ENCODE data around the gene NTNG2.

NTNG2 gene

DNA sequence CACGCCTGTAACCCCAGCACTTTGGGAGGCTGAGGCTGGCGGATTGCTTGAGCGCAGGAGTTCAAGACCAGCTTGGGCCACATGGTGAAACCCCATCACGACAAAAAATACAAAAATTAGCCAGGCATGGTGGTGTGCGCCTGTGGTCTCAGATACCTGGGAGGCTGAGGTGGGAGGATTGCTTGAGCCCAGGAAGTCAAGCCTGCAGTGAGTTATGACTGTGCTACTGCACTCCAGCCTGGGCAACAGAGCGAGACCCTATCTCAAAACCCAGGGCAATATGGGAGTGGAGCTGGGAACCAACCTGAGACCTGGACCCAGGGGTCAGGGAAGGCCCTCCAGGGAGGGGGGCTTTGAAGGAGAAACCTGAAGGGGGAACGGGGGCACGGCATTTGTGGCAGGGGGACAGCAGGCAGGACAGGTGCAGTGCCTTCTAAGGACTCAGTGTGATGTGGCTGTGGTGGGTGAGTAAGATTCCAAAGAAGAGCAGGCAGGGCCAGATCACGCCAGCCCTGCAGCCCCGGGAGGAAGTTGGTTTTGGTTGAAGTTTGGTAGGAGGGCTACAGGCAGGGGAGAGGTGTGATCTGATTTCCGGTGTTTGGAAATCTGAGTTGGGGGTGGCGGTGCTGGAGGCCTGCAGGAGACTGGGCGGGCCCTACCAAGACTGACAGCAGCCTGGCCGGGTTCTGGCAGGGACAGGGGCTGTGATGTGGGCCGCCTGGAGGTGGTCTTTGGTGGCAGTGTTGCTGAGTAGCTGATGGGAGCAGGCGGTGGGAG, 46.2 kb downstream of the NTNG2 start:
- no peak for DNase-seq

DNA sequence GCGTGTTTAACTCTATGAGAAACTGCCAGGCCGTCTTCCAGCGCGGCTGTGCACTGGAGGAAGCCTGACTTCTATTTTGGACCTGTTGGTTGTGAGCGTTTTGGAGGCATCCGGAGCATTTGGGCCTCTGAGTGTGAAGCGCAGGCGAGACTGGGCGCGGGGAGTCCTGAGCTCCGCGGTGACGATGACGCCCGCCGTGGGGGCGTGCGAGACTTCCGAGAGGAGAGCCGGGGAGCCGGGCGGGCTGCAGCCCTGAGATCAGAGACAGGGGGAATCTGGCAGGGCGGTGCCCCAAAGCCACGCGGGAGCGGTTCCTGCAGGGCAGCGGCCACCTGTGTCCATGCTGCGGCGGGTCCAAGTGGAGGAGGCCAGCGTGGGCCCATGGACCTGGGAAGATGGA, 47.4 kb downstream of the NTNG2 start:
- no peak for DNase-seq

DNA sequence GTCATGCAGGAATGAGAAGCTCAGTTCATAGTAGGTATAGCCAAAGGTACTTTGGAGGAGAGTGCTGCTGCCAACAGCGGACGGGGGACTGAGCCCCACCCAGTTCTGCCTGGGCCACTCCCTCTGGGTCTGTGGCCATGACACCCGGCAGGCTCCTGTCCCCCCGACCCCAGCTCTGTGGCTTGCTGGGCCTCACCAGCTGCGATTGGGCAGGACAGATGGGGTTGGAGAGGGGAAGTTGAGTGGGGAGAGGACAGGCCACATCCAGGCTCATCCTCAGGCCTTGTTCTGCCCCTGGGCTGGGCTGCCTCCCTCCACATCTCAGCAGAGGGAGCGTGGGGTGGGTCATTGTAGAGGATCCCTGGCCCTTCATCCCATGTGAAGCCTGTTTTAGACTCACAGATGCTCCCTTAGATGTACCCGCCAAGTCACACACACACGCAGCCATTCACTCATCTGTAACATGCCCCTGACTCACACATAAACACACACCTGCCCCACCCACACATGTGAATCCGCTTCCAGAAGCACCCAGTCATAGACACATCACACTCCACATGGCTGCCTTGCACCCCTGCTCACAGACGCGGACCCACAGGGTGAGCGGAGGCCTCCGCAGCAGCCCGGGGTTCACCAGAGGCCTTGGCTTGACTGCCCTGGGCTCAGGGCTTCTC, 48.8 kb downstream of the NTNG2 start:
- DNase-seq: no peak

DNA sequence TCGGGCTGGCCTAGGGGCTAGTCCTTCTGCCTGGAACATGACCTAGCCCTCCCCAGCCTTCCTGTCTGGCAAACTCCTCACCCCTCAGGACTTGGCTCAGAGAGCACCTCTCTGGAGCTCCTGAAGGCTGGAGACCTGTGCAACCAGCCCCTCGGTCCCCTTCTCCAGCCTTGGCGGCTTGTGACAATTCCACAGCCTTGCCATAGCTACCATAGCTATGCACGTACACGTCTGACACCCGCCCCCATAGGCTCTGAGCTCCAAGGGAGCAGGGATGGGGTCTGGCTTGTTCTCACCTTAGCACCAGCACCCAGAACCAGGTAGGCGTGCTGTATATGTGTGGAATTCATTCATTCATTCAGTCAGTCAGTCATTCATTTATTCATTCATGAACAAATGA, 49.7 kb downstream of the NTNG2 start:
- no peak for DNase-seq

DNA sequence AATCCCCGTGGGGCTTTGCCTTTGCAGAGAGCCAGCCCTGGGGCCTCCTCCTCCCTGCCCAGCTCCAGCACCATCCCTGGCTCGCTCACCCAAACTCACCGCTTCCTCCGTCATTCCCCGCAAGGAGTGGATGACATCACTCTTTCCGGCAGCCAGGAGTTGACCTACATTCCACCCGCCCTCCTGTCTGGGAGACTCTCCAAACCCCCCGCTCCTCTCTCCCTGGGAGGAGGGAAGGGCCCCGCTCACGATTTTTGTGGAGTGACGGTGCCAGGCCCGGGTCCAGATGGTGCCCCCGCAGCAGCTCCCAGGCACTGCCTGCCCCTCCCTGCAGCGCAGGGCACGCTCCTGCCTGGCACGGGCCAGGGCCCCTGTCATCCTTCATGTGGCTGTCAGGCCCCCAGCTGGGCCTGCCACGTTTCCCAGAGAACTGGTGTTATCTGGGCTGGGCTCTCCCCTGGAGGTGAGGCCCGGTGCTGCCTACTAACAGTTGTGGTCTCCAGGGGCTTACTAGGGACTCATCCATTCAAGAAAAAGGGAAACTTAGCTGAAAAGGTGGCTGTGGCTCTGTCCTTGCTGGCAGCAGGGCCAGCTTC, 52.3 kb downstream of the NTNG2 start:
- no peak for DNase-seq

DNA sequence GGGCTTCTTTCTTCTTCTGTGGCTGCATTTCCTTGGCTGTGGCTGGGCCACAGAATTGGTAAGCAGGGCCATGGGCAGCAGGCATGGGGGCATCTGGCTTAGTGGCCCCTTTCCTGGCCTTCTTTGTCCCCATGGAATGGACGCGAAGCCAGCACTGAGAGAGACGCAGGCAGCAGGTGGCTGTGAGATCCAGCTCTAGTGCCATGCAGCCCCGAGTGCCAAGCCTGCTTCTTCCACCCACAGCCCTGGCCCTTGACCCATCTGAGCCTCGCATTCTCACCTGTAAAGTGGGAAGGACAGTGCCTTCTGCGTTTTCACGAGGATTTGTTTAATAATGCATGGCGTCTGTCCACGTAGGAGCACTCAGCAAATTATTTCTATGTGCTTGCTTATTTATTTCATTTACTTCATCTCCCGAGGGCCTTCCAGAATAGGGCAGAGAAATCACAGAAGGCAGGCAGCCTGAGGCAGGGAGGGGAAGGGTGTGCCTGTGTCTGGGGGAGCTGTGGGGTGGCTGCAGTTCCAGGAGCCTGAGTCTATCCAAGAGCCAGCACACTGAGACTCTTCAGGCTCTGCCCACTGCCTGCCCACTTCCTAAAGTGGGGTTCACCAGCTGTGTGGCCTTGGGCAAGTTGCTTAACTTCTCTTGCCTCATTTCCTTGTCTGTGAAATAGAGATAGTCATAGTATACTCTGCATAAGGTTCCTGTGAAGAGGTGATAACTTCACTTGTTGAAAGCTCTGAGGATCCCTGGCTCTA, 55.2 kb downstream of the NTNG2 start:
- peak; percentile 95 for DNase-seq

DNA sequence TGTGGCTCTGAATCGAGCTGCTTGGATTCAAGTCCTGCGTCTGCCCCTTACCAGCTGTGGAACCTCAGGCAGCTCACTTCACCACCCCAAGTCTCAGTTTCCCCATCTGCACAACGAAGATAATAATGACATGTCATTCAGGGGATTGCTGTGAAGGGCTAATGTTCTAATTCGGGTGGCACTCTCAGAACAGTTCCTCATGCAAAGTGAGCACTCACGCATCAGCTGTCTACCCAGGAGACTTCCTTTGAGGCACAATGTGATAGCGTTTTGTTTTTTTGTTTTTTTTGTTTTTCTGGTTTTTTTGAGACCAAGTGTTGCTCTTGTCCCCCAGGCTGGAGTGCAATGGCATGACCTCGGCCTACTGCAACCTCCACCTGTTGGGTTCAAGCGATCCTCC, 56.4 kb downstream of the NTNG2 start:
- DNase-seq: no peak

DNA sequence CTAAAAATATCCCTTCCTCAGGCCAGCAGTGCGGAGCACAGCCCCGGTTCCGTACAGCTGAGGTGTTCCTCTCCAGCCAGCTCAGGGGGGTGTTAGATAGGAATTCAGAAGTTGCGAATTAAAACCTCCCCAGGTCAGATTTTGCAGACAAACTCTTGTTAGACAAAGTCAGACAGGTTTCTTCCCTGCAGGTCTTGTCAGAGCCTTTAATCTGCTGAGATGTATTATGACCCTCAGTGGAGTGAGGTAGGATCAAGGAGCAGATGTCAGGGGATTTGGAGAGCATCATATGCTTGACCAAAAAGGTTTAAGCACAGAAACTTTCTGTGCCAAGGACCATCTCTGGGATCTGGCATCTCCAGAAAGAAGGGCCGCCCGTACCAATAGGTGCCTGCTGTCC, 60.1 kb downstream of the NTNG2 start:
- no peak for DNase-seq

DNA sequence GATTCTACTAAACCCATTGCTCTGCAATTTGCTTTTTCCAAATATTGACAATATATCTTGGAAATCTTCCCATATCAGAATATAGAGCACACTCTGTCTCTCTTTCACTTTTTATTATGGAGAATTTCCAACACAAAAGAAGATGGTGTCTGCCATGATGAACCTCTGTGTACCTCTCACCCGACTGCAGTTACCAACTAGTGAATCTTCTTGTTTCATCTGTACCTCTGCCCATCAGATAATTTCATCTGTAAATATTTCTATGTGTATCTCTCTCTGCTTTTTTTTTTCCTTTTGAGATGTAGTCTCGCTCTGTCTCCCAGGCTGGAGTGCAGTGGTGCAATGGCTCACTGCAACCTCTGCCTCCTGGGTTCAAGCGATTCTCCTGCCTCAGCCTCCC, 62.8 kb downstream of the NTNG2 start:
- no peak for DNase-seq

DNA sequence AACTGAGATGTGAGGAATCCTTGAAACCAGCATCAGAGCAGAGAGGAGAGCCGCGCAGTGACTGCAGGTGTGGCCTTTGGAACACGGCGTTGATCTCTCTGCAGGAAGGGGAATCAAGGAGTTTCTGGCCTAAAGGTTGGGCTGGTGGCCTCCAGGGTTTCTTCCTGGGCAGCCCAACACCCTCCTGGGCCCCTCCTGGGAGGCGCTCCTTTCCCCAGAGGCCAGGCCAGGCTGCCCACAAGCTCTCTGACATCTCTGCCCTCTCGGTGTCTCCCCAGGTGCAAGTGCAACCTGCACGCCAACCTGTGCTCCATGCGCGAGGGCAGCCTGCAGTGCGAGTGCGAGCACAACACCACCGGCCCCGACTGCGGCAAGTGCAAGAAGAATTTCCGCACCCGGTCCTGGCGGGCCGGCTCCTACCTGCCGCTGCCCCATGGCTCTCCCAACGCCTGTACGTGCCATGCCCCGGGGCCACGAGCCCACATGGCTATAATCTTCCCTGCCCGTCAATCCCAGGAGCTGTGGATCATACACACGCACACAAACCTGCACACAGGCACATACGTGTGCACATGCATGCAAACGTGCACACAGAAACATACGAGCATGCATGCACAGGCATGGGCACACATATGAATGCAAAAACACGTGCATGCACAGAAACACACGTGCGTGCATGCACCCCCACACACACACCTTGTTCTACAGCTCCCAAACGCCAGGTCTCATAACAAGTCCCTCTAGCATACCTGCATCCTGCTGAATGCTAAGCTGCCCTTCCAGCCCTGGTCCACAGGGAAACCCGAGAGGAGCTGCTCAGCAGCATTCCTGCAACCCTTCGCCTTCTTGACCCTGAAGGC, 64.9 kb downstream of the NTNG2 start:
- no peak for DNase-seq

DNA sequence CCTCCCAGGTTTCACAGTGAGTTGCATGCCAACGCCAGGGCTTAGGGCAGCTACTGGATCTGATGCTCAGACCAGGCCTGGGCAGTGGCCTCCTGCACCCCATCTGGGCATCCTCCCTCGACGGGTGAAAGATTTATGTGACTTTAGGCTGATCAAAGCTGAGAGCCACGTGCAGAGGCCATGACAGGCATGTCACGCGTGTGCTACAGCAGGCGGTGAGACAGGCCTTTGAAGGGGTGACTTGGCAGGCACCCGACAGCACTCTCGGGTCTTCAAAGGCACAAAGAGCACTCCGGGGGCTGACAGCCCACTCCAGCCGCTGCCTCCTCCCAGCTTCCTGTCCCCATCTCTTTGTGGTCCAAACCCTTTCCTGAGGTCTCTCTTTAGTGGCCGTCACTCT, 66.2 kb downstream of the NTNG2 start:
- no peak for DNase-seq

DNA sequence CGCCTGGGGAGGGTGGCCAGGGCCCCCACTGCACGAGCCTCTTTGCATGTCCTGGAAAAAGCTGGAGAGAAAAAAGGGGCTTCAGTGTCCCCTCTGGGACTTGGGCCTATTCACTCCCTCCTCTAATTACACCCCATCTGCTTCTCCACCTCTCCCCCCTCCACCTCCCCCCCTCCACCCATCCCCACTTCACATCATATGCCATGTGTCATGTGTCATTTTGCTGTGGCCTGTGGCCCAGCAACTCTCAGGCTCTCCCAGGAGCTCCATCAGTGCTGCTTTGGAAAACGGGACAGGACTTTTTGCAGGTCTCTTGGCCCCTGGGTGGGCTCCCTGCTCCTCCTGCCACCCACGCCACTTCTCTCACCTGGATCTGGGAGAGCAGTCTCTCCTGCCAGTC, 68.7 kb downstream of the NTNG2 start:
- DNase-seq: no peak

DNA sequence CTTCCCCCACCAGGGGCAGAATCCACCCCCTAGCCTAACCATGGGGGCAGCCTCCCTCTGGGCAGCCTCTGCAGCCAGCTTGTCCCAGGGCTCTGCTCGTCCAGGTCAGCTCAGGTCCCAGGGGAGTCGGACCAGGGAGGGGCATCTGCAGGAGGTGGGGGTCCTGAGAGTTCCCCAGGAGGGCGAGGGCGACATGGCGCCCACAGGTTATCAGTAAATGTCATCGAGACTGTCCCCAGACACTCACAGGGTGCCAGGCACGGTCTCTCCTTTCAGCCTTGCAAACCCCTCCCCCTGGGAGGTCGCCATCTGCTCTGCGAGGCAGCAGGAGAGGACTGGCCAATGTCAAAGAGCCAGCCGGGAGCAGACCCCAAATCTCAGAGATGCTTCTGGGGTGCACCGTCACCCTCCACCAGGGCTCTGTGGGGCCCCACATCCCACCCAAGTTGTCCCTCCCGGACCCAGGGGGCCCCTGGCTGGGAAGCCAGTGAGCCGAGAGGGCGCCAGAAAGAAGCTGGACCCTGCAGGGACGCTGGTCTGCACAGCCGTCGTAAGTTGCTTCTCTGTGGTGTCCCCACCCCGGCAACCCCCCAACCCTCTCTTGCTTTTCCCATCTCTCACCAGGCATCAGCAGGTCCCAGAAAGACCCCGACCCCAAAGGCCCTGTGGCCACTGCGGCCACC, 69.3 kb downstream of the NTNG2 start:
- no peak for DNase-seq

DNA sequence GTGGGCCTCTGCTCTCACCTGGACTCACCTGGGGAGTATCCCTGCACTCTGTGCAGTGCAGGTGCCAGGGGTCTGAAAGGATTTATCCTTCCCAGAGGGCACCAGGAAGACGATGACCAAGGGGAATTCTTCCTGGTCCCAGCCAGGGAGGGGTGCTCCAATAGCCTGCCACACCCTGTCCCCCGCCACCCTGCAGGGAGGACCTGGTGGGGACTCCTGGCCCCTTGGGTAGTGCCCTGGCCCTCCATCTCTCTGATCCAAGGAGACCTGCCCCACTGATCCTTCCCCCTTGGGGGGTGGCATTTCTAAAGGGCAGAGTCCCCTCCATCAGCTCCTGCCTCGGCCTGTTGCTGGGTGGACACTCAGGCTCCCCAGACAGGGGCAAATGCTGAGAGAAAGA, 70.7 kb downstream of the NTNG2 start:
- no peak for DNase-seq

DNA sequence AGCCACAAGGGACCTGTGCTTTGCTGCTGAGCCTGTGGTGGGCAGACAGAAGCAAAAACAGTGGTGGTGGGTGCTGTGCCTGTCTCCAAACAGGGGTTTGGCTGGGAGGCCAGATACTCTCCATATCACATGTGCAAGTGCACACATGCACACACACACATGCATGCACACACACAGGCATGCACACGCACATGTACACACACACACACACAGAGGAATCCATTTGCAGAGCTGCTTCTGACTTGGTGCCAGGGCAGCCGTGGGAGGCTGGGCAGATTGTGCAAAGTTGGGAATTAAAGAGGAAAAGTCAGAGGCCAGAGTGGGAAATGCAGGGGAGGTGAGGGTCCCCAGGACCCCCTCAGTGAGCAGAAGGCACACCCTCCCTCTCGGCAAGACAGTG, 71.3 kb downstream of the NTNG2 start:
- no peak for DNase-seq

DNA sequence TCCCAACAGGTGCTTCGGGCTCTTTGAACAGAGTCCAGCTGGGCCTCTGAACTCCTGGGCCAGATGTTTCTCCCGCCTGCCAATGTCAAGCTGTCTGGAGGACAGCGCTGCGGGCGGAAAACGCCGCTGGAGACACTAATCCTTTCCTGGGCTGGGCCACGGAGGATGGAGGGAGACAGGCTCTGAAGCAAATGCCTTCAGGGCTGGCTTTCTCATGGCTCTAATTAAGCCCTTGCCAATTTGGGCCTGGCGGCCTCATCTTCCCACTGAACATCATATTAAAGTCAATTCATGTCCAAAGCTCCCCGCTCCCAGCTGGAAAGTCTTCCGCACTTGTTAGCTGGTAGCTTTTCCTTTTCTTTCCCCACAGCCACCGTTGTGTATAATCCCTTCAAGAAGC, 72.7 kb downstream of the NTNG2 start:
- no peak for DNase-seq

DNA sequence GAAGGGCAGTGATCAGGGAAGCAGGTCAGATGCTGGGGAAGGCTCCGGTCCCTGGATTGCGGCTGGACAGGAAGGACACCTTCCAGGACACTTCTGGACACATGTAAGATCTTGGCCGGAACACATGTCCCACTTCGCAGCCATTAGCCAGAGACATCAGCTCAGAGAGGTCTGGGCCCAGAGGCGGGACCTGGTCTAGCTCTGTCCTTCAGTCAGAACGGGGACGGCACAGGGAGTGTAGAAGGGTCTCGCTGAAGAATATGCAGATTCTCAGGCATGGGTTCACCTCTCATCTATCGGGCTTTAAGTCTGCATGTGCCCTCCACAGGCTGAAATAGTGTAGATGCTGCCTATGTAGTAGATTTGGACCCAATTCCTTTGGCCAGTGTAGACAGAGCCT, 73.3 kb downstream of the NTNG2 start:
- DNase-seq: no peak

DNA sequence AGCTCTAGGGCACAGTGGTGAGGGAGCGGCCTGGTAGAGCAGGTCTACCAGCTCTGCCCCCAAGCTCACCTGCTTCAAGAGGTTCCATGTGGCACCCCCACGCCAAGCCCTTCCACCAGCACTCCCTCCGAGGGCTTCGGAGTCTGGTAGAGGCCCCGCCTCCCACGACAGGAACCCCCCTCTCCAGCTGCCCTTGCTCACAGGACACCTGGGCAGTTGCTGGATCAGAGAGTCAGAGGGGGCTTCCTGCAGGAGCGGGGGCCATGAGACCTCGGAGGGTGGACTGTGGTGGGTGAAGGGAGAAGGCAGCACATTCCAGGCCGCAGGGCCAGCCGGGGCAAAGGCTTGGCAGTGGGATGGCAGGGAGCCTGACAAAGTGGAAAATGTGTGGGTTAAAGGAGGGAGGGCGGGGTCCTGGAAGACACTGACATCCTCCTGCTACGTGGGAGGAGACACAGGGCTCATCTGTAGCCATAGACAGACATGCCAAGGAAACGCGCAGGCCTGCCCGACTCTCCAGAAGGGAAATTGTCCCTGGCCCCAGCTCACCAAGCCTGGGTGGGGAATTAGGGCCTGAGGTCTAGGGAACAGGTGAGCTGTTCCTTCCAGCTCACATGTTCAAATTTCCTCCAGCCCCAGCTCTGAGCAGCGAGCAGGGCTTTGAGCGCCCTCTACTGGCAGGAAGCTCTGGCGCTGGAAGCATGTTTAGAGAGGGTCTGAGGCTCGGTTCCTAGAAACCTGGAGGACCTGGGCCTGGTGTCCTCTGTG, 74.2 kb downstream of the NTNG2 start:
- no peak for DNase-seq

DNA sequence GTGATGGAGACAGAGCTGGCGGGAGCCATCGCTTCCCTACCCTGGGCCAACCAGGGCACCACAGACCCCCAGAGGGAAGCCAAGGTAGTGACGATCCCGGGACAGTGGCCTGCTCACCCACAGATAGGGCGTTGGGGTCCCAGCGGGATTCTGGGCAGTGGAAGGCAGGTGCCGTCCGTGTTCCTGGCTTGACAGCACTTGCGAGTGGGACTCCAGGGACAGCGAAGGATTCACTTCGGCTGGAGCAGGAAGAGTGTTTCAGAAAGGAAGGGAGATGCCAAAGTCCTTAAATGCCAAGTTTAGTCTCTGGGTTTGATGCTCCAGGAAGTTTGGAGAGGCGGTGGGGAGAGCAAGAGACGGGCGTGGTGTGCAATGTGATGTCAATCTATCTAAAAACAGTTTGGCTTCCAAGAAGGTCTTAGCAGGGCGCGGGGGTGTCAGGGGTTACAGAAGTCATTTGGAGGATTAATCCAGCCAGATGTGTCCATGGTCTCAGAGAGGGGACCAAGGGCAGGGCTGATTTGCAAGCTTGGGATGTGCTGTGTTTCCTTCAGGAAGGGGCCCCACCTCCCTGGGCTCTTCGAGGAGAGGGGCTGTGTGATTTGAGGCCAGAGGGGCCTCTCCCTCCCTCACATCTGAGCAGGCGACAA, 74.9 kb downstream of the NTNG2 start:
- DNase-seq: no peak

DNA sequence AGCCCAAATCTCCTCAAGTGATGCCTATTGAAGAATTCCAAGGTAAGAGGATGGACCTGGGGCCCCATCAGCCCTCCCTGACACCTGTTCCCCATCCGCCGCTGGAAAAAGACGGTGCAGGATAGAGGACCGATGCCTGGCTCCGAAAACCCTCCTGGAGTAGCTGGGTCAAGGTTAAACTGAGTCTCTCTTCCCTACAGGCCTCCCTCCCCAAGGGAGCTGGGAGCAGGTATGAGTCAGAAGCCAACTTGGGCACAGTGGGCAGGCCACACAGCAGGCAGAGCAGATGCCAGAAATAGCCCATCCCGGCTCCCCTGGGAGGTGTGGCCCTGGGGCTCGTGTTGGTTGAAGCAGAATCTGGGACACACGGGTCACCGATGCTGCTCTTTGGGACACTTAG, 75.6 kb downstream of the NTNG2 start:
- no peak for DNase-seq

Measured in GF-D8 (cell line).